ENCODE data around the gene CCR4.
"Not testable (repeated sequence)": the region's sequence is repeated elsewhere in the genome, so short reads cannot be mapped to it uniquely, and the experiment has no call there.

Gene CCR4

DNA sequence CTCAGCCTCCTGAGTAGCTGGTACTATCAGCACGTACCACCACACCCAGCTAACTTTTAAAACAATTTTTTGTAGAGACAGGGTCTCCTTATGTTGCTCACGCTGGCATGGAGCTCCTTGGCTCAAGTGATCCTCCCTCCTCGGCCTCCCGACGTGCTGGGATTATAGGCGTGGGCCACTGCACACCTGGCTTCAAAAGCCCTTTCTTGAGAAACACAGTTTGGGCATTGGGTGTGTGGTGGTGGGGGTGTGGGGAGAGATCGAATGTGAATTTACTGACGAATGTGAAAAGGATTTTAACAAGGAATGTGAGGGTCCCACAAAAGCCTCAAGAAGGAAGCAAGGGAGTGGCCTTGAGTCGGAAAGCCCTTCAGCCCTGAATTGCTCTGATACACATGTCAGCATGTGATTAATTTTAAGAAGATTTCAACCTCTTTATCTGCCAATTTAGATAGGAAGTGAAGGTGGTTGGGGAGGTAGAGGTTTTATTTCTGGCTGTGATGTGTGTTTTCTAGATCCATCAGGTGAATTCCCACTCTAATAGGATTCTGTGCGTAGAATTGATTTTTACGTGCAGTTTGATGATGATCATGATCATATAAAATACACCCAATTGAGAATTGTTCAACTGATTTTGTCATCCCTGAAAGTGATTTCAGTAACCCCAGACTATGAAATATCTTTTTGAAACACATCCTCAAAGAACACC, 1.1 kb downstream of the CCR4 start:
- DNase-seq = no peak

DNA sequence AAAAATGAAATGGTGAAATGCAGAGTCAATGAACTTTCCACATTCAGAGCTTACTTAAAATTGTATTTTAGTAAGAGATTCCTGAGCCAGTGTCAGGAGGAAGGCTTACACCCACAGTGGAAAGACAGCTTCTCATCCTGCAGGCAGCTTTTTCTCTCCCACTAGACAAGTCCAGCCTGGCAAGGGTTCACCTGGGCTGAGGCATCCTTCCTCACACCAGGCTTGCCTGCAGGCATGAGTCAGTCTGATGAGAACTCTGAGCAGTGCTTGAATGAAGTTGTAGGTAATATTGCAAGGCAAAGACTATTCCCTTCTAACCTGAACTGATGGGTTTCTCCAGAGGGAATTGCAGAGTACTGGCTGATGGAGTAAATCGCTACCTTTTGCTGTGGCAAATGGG, 3.1 kb downstream of the CCR4 start:
- DNase-seq = no peak

DNA sequence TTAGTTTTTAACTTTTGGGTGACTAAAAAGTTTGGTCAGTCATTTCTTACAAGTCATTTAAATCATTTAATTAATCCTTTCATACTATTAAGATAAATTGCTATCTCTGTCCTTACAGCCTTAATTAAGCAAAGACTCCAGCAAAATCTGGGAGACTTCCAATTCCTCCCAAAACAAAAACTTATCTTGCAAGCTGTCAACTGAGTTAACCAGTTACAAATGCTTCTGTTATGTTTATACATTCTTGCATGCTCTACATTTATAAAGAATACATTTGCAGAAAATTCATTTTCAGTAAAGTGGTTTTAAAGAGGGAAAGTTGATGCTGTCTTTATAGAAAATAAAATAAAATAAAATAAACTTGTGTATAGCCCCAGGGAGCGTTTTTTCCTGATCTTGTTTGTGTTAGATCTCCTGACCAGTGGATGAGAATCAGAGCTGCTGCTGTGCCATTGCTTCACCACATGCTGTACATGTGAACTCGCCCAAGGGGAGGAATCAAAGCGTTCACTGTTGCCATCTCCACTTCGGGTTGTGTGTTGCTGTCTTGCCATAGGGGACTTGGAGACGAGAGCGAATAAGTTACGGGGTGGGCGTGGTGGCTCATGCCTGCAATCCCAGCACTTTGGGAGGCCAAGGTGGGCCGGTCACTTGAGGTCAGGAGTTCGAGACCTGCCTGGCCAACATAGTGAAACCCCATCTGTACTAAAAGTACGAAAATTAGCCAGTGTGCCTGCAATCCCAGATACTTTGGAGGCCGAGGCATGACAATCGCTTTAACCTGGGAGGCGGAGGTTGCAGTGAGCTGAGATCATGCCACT, 5.5 kb downstream of the CCR4 start:
- DNase-seq = no peak

DNA sequence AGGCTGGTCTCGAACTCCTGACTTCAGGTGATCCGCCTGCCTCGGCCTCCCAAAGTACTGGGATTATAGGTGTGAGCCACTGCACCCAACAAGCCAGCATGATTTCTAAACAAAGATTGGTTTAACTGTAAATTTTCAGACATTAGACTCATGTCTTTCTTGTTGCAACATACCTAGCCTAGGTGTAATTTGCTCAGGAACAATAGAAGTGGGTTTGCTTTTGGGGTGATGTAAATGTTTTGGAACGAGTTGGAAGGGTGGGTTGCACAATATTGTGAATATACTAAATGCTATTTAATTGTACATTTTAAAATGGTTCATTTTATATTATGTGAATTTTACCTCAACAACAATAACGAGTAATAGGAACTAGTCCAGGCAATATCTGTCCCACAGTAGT, 7.1 kb downstream of the CCR4 start:
- no peak for DNase-seq

- no peak for DNase-seq
Measured at GRCh38 chr3:32959371-32959770, 7.9 kb downstream of the CCR4 start.

DNA sequence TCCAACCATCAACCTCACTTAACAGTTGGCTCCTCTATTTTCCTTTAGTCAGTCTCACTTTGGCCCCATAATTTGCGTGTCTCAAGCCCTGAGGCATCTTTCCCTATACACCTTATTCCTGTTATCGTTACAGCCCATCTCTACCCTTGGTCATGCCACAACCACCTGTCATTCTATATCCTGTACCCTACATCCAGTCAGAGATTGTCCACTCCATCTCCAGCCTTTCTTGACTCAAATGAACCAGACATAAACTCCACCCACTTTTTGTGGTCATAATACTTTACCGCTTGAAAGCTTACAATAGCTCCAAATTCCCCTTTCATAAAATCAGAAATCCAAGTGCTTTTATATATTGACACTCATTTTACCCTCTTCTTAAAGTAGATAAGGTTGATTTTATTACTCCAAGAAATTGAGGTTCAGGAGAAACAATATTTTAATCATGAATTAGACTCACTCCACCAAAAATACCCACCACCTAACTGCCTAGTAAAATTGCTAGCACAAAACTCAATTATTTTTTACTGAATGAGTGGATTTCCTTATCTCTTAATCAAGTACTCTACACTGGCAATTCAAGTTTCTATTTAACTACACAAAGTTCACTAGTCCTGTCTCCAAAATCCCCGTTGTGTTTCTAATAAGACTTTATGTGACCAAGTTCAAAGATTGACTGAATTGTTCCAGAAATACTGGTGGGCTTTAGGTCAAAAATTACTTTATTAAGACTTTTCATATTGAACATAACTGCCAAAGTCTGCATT, 9.1 kb downstream of the CCR4 start:
- DNase-seq = no peak

- DNase-seq = no peak
Measured at GRCh38 chr3:32961189-32961715, 9.8 kb downstream of the CCR4 start.

GRCh38 chr3:32963871-32964270, 12.4 kb downstream of the CCR4 start:
- DNase-seq = no peak

- DNase-seq = not testable (repeated sequence)
Measured at GRCh38 chr3:32964781-32965180, 13.3 kb downstream of the CCR4 start.

DNA sequence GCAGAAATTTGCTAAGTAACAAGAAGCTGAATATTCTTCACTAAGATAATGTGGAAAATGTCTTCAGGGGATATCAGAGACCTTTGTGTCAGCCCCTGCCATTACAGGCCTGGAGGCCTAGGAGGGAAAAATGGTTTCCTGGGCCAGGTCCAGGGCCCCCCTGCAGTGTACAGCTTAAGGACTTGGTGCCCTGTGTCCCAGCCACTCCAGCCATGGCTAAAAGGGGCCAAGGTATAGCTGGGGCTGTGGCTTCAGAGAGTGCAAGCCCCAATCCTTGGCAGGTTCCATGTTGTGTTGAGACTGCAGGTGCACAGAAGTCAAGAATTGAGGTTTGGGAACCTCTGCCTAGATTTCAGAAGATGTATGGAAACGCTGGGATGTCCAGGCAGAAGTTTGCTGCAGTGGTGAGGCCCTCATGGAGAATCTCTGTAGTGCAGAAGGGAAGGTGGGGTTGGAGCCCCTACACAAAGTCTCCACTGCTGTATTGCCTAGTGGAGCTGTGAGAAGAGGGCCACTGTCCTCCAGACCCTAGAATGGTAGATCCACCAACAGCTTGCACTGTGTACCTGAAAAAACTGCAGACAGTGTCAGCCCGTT, 14.3 kb downstream of the CCR4 start:
- DNase-seq = not testable (repeated sequence)

DNA sequence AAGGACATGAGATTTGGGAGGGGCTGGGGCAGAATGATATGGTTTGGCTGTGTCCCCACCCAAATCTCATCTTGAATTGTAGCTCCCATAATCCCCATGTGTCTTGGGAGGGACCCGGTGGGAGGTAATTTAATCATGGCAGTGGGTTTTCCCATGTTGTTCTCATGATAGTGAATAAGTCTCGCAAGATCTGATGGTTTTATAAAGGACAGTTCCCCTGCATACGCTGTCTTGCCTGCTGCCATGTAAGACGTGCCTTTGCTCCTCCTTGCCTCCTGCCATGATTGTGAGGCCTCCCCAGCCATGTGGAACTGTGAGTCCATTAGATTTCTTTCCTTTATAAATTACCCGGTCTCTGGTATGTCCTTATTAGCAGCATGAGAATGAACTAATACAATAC, 15.2 kb downstream of the CCR4 start:
- not testable (repeated sequence) for DNase-seq

DNA sequence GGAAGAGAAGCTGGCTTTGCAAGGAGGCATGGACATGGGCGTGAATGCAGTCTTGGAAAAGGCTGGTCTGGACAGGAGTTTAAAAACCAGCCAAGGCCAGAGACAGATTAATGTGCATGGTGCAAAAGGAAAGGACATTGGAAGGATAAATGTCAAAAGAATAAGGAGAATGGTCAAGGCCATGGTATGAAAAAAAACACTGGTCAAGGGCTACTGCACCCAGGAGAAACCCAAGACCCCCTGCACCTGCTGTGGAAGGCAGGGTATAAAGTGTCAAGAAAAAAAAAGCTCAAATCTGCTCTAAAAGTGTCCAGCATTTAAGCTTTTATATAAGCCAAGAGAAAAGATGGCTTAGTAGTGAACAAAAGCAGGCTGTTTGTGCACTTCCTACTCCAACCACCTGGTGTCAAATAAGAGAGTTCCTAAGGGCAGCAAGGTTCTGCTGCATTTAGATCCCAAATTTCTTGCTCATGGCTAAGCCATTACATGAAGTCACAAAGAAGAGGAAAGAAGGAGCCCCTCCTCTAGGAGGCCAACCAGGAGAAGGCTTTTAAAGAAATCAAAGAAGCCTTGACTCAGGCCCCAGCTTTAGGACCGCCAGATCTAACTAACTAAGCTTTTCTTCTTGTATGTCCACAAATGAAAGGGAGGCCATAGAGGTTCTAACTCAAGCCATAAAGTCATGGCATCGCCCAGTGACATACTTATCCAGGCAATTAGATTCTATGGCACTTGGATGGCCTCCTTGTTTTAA, 16.9 kb downstream of the CCR4 start:
- no peak for DNase-seq

GRCh38 chr3:32968920-32969389, 17.5 kb downstream of the CCR4 start:
- no peak for DNase-seq

- no peak for DNase-seq
Measured at GRCh38 chr3:32969656-32970055, 18.2 kb downstream of the CCR4 start.

DNA sequence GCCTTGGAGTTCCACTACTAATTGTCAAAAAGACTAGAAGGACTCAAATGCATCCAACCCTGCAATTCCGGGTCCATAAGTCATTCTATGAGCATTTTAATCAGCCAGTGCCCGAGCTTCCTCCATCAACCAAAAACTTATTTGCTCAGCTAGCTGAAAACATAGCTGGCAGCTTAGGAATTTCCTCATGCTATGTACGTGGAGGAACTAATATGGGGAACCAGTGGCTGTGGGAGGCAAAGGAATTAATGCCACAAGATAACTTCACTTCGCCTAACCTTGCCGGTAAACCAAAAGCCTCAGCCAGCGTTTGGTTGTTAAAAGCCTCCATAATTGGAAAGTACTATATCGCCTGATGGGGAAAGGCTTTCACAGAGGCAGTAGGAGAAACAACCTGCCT, 19.8 kb downstream of the CCR4 start:
- not testable (repeated sequence) for DNase-seq

- DNase-seq = no peak
Measured at GRCh38 chr3:32972482-32973146, 21.2 kb downstream of the CCR4 start.

DNA sequence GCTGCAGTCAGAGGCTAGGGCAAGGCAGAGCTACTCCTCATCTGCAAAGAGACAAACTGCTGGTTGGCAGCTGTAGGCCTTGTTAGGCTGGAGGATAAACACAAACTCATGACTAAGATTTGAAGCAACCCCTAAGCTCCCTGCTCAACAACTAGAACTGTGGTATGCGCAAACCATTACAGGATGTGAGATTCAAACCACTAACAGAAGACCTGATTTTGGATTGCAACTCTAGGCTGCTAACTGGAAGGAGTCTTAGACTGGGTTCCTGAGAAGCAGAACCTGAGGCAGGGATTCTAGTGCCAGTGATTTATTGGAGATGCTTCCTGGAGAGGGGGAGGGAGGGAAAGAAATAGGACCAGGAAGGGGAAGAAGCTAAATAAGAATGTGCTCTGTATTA, 22.5 kb downstream of the CCR4 start:
- no peak for DNase-seq

DNA sequence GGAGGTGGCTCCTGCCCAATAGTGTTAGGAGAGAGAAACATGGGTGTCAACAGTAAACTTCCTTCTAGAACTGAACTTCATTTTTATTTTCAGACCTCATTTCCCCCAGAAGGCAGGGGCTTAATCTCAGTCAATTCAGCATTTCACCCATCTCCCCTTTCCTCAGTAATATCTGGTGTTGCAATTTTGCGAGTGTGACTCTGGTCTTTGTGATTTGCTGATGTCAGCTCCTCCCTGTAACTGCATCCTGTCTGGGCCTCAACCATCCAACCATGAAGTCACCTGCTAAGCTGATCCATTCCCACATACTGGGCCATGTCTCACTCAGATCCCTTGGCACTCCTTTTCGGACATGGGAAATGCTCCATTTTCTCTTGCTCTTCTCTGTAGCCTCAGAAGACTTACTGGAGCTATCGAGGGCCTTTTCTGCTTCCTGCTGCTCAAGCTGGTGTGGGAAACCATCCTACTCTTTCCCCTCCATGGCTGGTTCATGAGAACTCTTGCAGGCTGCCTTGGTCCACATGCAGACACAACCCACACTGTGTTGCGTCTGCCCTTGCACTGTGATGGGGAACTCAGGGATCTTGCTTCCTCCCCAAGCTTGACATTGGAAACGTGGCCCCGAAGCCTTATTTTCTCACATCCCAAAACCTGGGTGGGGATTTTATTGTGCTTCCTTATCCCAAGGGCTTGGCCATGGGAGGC, 24.6 kb downstream of the CCR4 start:
- DNase-seq = no peak

DNA sequence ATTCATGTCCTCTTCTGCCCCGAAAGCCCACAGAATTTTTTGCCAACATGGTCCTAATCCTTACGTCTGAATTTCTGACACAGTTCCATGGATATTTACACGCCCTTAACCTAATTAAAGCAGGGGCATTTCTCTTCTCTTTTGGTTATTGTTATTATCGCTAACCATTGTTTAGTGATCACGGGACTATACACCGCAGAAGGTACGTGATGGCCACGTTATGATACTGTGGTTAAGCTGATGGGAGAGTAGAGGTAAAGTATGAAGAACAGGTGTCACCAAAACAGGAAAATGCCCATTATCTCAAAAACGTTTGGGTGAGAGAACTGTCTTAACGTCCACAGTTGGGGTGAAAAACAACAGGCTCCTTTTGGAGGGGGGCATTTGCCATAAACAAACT, 26.4 kb downstream of the CCR4 start:
- DNase-seq = no peak

DNA sequence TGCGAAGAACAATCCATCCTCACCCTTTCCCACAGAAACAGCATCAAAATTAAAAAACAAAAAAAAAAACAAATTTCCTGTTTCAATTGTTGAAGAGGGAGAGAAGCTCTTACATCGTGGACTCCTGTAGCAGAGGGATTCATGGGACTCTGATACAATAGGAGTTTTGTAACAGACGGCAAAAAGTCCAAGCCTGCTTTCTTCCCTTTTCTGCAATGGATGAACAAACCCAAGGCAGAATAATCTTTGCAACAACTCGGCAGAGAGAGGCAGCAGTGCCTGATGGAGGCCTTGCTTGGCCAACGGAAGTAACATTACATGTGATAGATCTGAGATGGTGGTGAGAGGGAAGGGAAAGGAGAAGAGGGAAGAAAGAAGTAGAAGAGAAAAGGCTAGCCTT, 26.9 kb downstream of the CCR4 start:
- no peak for DNase-seq

DNA sequence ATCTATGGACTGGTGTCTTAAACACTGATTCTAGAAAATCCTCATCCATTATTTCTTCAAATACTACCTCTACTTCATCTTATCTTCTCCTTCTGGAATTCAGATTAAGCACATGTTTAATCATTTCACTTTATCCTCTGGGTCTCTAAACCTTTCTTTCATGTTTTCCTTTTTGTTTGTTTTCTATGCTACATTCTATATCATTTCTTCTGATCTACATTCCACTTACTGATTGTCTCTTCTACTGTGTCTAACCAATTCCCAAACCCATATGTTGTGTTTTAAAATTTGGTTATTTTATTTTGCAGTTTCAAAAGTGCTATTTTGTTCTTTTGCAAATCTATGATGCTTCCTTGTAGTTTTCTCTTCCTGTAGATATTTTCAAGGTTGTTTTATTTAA, 31.7 kb downstream of the CCR4 start:
- no peak for DNase-seq
